Ishikawa (cell line): ENCODE data around the gene RAF1.
"Not testable (repeated sequence)": the region's sequence is repeated elsewhere in the genome, so short reads cannot be mapped to it uniquely, and the experiment has no call there.

Experiments used
- RAD21 ChIP-seq: IDR thresholded peaks from 2 replicates; pipeline ENCODE4 v1.6.1; 2012; ENCODE audit warnings: low read depth
- TAF1 ChIP-seq: IDR thresholded peaks from 2 replicates; pipeline ENCODE4 v1.6.1; 2012; ENCODE audit warnings: low read depth, mild to moderate bottlenecking
- YY1 ChIP-seq: IDR thresholded peaks from 2 replicates; pipeline ENCODE4 v1.6.1; 2012; ENCODE audit warnings: low read depth
- TF ChIP-seq, protein P1 (sequence below): IDR thresholded peaks from 2 replicates; pipeline ENCODE4 v1.6.1; 2012; ENCODE audit warnings: low read depth, mild to moderate bottlenecking

DNA sequence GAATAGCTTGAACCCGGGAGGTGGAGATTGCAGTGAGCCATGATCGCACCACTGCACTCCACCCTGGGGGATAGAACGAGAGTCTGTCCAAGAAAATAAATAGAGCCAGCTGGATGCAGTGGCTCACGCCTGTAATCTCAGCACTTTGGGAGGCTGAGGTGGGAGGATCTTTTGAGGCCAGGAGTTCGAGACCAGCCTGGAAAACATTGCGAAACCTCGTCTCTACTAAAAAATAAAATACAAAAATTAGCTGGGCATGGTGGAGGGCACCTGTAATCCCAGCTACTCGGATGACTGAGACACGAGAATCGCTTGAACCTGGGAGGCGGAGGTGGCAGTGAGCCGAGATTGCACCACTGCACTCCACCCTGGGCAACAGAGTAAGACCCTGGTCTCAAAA, 120.4 kb downstream of the RAF1 start:
- not testable (repeated sequence) for TF ChIP-seq TAF1, RAD21, YY1
- TF ChIP-seq, protein P1, sequence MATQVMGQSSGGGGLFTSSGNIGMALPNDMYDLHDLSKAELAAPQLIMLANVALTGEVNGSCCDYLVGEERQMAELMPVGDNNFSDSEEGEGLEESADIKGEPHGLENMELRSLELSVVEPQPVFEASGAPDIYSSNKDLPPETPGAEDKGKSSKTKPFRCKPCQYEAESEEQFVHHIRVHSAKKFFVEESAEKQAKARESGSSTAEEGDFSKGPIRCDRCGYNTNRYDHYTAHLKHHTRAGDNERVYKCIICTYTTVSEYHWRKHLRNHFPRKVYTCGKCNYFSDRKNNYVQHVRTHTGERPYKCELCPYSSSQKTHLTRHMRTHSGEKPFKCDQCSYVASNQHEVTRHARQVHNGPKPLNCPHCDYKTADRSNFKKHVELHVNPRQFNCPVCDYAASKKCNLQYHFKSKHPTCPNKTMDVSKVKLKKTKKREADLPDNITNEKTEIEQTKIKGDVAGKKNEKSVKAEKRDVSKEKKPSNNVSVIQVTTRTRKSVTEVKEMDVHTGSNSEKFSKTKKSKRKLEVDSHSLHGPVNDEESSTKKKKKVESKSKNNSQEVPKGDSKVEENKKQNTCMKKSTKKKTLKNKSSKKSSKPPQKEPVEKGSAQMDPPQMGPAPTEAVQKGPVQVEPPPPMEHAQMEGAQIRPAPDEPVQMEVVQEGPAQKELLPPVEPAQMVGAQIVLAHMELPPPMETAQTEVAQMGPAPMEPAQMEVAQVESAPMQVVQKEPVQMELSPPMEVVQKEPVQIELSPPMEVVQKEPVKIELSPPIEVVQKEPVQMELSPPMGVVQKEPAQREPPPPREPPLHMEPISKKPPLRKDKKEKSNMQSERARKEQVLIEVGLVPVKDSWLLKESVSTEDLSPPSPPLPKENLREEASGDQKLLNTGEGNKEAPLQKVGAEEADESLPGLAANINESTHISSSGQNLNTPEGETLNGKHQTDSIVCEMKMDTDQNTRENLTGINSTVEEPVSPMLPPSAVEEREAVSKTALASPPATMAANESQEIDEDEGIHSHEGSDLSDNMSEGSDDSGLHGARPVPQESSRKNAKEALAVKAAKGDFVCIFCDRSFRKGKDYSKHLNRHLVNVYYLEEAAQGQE = not testable (repeated sequence)
